Inferior parietal cortex (tissue), 1 donor: ENCODE measurements around the gene DUSP9.
"Not testable (repeated sequence)": the region's sequence is repeated elsewhere in the genome, so short reads cannot be mapped to it uniquely, and the experiment has no call there.

Experiments used
- DNase-seq: peaks from one replicate; pipeline ENCODE4 v3.0.0-alpha.2; 2016; ENCODE audit errors: extremely low spot score

DUSP9 gene

DNA sequence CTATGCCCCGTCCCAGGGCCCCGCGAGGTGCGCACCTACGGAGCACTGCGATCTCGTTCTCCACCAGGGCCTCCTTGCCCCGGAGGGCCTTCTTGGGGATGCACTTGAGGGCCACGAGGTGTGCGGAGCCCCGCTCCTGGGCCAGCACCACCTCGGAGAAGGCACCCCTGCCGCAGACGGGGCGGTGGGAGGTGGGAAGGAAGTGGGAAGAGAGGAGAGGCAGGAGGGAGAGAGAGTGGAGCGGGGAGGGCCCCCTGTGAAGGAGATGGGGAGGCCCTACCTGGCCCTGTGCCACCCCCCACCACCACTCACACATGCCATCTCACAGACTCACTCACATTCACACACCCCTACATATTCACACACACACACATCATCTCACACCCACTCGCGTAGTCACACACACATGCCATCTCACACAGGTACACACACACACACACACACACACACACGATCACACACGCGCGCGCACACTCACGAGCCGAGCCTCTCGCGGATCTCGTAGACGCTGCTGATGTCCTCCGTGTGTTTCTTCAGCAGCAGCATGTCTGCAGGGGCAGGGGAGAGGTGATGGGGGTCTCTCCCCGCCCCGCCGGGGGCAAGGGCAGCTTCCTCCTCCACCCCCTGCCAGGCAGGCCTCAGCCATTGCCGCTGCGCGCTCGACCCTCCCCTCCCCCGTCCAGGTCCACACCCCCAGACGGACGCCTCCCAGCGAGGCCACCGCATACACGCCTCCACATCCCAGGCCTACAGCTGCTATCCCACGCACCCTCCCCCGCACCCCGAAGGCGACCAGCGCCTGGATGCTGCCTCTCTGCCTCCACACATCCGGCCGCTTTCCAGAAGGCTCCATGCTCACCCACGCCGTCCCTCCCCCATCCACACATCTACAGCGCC, 25.8 kb downstream of the DUSP9 start:
- no peak for DNase-seq

- no peak for DNase-seq
Measured at GRCh38 chrX:153673428-153674218, 26.6 kb downstream of the DUSP9 start, which contains the start of gene PNCK. Gene PNCK (minus strand): TSS chrX:153673813. CDS start chrX:153673076, 737 bp downstream.

DNA sequence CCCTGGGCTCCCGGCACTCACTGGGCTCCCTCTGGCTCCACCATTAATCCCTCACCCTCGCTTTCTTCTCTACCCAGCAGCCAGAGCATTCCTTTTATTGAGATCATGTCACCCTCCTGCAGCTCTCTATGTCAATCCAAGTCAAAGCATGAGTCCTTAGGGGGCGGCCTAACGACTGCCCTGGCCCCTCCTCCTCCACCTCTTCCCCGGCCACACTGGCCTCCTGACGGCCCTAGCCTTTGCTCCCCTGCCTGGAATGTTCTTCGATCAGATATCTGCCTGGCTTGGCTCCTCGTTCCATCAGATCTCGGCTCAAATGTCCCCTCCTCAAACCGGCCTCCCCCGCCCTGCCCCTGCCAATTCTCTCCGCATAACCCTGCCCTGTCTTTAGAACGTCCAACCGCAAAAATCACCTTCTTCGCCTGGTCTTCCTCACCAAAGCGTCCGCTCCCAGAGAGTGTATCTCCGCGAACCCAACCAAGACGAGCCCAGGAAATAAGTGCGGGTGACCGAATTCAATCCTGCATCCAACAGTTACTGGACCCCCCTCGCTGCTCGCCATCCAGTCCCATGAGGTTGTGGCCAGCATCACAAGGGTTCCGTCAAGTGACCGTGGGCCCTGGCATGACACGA, 27.3 kb downstream of the DUSP9 start:
- DNase-seq, result no peak

DNA sequence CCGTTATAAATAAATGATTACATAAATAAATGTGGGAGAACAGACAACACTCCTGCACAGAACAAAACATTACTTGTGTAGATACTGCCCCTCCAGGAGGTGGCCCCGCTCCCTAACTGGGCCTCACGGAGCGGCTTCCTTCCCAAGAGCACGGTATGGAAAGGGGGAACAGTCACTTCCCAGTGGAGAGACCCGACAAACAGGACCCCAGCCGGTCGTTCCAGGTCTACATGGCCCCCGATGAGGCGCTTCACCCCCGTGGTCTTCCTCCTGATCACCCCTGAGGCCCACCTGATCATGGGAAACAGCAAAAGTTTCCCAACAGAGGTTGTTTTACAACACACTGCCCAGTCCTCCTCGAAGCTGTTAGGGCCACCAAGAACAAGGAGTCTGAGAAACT, 34.2 kb downstream of the DUSP9 start:
- DNase-seq, result no peak

DNA sequence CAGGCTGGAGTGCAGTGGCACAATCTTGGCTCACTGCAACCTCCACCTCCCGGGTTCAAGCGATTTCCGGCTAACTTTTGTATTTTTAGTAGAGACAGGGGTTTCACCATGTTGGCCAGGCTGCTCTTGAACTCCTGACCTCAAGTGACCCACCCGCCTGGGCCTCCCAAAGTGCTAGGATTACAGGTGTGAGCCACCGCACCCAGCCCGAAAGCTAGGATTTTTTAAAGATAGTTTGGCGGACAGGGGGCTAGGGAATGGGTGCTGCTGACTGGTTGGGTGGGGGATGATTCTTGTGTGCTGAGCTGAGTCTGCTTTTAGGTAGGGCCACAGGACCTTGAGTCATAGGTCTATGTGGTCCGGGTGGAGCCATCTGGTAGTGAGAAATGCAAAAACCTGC, 36.5 kb downstream of the DUSP9 start:
- not testable (repeated sequence) for DNase-seq

GRCh38 chrX:153684467-153685155, 37.6 kb downstream of the DUSP9 start:
- DNase-seq, result no peak

- no peak for DNase-seq
Measured at GRCh38 chrX:153685156-153685536, 38.1 kb downstream of the DUSP9 start.

DNA sequence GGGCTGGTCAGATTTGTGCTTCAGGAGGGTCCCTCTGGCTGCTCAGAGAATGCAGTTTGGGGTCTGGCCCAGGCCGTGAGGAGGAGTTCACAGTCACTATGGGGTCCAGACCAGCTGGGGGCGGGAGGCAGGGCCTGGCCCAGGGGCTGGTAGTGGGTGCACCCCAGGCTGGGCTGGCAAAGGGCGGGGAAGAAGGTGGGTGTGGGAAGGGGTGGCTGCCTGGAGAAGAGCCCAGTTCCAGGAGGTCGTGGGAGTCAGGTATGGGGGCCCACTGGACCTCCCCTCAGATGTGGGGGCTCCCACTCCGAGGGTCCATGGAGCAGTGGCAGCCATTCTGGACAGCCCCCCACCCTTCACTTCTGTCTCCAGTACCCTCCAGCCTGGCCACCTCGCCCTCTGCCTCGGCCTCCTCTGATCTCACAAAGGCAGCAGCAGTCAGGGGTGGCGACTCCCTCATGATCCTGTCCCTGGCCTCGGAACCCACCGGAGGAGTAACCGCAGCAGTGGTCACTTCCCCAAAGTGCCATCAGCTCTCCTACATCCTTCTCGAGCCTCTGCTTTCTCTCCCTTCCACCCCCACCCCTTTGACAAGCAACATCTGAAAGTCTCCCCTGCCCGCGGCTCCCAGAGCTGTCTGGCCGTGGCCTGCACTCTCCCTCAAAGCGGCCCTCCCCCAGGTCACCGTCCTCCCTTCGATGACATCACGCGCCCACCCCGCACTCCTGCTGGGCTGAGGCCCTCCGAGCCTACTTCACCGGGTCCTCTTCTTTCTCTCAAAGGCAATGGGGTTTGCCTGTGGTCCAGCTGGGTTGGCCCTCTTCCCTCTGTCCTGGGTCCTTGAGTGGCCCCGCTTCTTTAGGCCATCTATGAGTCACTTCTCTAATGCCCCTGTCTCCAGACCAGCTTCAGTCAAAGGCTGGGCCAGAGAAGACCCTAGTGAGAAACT, 39.0 kb downstream of the DUSP9 start:
- DNase-seq, result no peak

- DNase-seq, result no peak
Measured at GRCh38 chrX:153686711-153687110, 39.7 kb downstream of the DUSP9 start.

- DNase-seq, result peak; percentile 53
Measured at GRCh38 chrX:153687121-153688039, 40.4 kb downstream of the DUSP9 start, which contains the start of gene SLC6A8. Gene SLC6A8 (plus strand): TSS chrX:153687926. CDS start chrX:153688575, 649 bp downstream.

GRCh38 chrX:153688071-153688470, 41.1 kb downstream of the DUSP9 start:
- DNase-seq, result no peak

GRCh38 chrX:153688506-153688905, 41.5 kb downstream of the DUSP9 start:
- no peak for DNase-seq

- no peak for DNase-seq
Measured at GRCh38 chrX:153688911-153689590, 42.0 kb downstream of the DUSP9 start.

DNA sequence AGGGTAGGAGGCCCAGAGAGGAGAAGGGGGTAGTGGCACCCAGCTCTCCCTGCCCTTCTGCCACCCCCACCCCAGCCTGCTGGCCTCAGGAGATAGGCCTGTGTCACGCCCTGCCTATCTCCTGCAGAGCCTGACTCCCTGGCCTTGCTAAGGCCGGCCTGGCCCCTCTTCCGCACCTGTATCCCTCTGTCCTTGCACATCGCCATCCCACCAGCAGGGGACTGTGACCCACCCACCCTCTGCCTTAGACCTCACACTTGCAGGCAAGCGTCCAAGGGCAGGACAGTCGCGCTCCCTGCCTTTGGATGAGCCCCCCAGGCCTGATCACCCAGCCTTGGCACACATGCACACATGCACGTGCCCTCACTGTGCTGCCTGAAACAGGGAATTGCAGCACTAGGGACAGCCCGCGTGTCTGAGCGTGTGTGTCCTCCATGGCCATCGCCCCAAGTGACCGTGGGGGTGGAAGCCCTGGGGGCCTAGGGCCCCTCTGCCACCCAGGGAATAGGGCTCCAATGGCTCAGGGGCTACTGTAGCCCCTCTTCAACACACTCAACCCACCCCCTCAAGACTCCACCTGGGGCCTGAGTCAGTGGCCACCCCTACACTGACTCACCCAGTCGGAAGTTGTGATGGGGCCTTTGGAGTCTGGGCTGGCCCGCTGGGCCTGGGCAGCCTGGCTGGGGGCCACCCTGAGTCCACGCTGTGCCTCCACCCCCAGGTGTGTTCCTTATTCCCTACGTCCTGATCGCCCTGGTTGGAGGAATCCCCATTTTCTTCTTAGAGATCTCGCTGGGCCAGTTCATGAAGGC, 42.9 kb downstream of the DUSP9 start:
- no peak for DNase-seq

DNA sequence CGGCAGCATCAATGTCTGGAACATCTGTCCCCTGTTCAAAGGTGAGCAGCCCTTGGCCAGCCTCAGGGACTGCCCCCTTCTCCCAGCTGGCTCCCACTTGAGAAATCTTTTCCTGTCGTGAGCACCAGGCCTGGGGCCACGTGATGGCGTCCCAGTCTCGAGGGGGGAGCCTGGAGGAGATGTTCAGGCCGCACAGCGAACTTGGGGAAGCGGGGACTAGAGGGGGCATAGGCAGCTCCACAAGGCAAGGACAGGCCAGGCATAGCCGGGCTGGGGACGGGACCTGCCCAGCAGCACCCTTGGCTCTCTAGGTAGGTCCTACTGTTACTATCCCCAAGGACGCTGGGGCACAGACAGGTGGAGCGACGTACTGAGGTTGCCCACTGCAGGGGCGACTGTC, 43.5 kb downstream of the DUSP9 start:
- no peak for DNase-seq

GRCh38 chrX:153691032-153691827, 44.2 kb downstream of the DUSP9 start:
- not testable (repeated sequence) for DNase-seq

GRCh38 chrX:153692003-153692402, 45.0 kb downstream of the DUSP9 start:
- DNase-seq, result no peak
